Left renal cortex interstitium (tissue), 4 donors: Measurements from ENCODE around the gene ADM2. TPM values are rescaled to one million over a fixed set of nuclear protein-coding genes. Genes with fewer than 3 reads are reported as not detected.
"Not testable (repeated sequence)": the region's sequence is repeated elsewhere in the genome, so short reads cannot be mapped to it uniquely, and the experiment has no call there.

Experiments used
- DNase-seq, 4 donors: peaks; one replicate each; pipeline ENCODE4 v3.0.0-alpha.2; 2013; ENCODE audit warnings: low read depth in 4 of 4, low spot score in 2 of 4, missing footprints in 1 of 4
- polyA plus RNA-seq, 4 donors: library from polyadenylated mRNA; unstranded; fragments of 120-200 nt; gene quantifications; one replicate each; pipeline ENCODE4 v1.2.1, GENCODE V29; 2013; ENCODE audit not compliant: insufficient read length in 4 of 4

Gene ADM2
- polyA plus RNA-seq, 4 donors: 3.8 to 8.6 (median 5.5) TPM

- no peak for DNase-seq
Measured at GRCh38 chr22:50504369-50505211, 23.2 kb downstream of the ADM2 start.

- no peak for DNase-seq
Measured at GRCh38 chr22:50505276-50505775, 24.0 kb downstream of the ADM2 start.

GRCh38 chr22:50505776-50506610, 24.6 kb downstream of the ADM2 start:
- no peak for DNase-seq

GRCh38 chr22:50506611-50507420, 25.5 kb downstream of the ADM2 start:
- no peak for DNase-seq

DNA sequence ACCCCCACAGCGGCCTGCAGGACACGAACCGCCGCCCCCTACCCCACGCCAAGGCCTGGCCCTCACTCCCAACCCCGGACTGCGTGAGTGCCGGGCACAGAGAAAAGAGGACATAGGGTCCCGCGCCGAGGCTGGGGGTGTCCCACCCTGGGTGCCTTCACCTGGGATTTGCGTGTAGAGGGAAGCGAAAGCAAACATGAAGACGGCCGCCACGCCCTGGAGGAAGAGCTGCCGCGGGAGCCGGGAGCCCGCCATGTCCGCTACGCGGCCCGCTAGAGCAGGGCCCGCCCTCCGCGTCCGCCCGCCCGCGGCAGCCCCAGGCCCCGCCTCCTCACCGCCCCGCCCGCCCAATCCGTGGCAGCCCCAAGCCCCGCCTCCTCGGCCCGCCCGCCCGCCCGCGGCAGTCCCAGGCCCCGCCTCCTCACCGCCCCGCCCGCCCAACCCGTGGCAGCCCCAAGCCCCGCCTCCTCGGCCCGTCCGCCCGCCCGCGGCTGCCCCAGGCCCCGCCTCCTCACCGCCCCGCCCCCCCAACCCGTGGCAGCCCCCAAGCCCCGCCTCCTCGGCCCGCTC, 26.2 kb downstream of the ADM2 start, which contains the start of gene LMF2:
TSS of gene LMF2 (minus strand) at position 282 of the 570 bp plus-strand sequence. CDS start at position 255, 27 bp downstream.
- DNase-seq: peak in 1 of 4 donors; percentile 50

GRCh38 chr22:50507991-50508884, 26.9 kb downstream of the ADM2 start, which contains the start of gene NCAPH2:
Gene NCAPH2, plus strand, starts transcription at chr22:50508224. Its CDS starts 114 bp downstream, at chr22:50508338.
- DNase-seq: peak; percentile 82 to 98 (median 96)

DNA sequence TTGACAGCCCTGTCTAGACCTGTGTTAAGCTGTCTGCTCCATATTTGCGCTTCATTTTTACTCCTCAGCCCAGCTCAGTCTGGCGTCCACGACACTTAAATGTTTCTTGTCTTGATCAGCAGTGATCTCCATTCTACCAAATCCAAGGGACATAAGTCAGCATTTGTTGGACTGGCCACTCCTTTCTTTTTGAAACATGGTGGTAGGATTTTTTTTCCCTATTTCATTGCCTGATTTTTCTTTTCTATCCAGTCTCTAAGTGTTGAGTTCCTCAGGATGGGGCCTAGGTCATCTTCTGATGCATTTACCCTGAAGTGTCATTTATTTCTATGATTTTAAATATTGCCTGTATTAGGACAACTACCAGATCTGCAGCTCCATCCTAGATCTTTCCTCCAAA, 27.6 kb downstream of the ADM2 start:
- no peak for DNase-seq

- no peak for DNase-seq
Measured at GRCh38 chr22:50513175-50513574, 31.8 kb downstream of the ADM2 start.

- no peak for DNase-seq
Measured at GRCh38 chr22:50516068-50516467, 34.7 kb downstream of the ADM2 start.

DNA sequence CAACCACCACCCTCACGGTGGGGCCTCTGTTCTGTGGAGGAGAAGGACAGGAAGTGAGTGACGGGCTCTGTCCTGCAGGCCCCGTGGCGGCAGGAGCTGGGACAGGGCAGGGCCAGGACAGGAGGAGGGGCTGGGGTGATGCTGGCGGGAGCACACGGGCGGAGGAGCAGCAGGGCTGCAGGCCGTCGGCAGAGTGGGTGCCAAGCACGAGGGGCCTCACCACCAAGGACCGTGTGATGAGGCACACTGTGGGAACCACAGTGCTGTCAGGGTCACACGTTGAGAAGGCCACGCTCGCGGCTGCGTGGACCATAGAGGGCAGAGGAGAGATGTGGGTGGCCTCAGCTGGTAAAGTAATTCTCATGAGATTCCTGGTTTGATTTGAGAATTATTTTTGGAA, 35.5 kb downstream of the ADM2 start:
- no peak for DNase-seq

GRCh38 chr22:50517495-50518260, 36.3 kb downstream of the ADM2 start:
- DNase-seq: no peak

GRCh38 chr22:50518606-50519005, 37.3 kb downstream of the ADM2 start:
- DNase-seq: no peak

DNA sequence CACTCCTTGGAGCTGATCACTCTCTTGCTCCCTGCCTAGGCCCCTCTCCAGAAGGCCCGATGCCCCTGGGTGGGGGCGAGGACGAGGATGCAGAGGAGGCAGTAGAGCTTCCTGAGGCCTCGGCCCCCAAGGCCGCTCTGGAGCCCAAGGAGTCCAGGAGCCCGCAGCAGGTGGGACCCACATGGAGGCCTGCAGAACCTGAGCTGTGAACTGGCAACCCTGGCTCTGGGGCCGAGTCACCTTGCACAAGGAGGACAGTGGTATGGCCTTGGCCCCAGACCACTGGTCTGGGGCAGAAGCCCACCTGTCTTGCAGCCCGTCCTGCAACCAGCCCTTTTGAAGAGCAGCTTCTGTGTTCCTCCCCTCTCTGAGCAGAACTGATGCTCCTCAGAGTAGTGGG, 37.8 kb downstream of the ADM2 start:
- DNase-seq: no peak

- not testable (repeated sequence) for DNase-seq
Measured at GRCh38 chr22:50520184-50520583, 38.8 kb downstream of the ADM2 start.

- no peak for DNase-seq
Measured at GRCh38 chr22:50520826-50521453, 39.6 kb downstream of the ADM2 start.

- DNase-seq: no peak
Measured at GRCh38 chr22:50521710-50522109, 40.4 kb downstream of the ADM2 start.

GRCh38 chr22:50522208-50522805, 41.0 kb downstream of the ADM2 start:
- DNase-seq: no peak
